ENCODE data around the gene TUBB6.
A peak's percentile ranks its signal among the peaks of the same experiment; 100 is the strongest.

TUBB6 gene

GRCh38 chr18:12288403-12288755, 19.7 kb upstream of the TUBB6 start:
- ChIA-PET CTCF (interaction anchor here (0.6 to 2.7 kb wide), 7 partner anchors 10 to 52 kb away, joined by 3 to 17 read pairs (median 5); no protein-coding TSS in a partner anchor), POLR2A (interaction anchor here (1.3 to 3.0 kb wide), 3 partner anchors 9 to 21 kb away, joined by 6 to 20 read pairs (median 10); no protein-coding TSS in a partner anchor)
- Histone ChIP-seq H3K4me1 (ENCODE audit: control insufficient read depth, insufficient read depth, low read length) (no peaks in the 10 kb centered on the region), H3K27ac (ENCODE audit: extremely low read depth, low read depth, low read length) (no peak overlapping the region), H3K36me3 (ENCODE audit: control insufficient read depth in 2 of 2, insufficient read depth in 1 of 2, low read length in 2 of 2) (no peaks in the 10 kb centered on the region), H3K9me3 (ENCODE audit: control insufficient read depth, insufficient read depth, low read depth, low read length) (no peaks in the 10 kb centered on the region), H3K4me3 (ENCODE audit: low read depth, low read length) (peak overlapping the region; percentile 33)
- TF ChIP-seq YY2 (tag by site-specific recombination; IDR thresholded peaks at IDR 0.05): no peak
- TF ChIP-seq ZNF610 (tag by site-specific recombination; IDR thresholded peaks at IDR 0.05; ENCODE audit: borderline replicate concordance): no peak
- TF ChIP-seq, protein P1, sequence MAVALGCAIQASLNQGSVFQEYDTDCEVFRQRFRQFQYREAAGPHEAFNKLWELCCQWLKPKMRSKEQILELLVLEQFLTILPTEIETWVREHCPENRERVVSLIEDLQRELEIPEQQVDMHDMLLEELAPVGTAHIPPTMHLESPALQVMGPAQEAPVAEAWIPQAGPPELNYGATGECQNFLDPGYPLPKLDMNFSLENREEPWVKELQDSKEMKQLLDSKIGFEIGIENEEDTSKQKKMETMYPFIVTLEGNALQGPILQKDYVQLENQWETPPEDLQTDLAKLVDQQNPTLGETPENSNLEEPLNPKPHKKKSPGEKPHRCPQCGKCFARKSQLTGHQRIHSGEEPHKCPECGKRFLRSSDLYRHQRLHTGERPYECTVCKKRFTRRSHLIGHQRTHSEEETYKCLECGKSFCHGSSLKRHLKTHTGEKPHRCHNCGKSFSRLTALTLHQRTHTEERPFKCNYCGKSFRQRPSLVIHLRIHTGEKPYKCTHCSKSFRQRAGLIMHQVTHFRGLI (tag by site-specific recombination; IDR thresholded peaks at IDR 0.05): no peak
- no peak for TF ChIP-seq ZNF311 (tag by site-specific recombination; IDR thresholded peaks at IDR 0.05; ENCODE audit: borderline replicate concordance)
- no peak for TF ChIP-seq TRIM28 (IDR thresholded peaks at IDR 0.05; ENCODE audit: borderline replicate concordance, low read length)
- TF ChIP-seq ZNF211 (tag by site-specific recombination; IDR thresholded peaks at IDR 0.05; ENCODE audit: low read depth): no peak
- TF ChIP-seq ZNF623 (tag by site-specific recombination; IDR thresholded peaks at IDR 0.05): no peak
- no peak for TF ChIP-seq ZNF248 (tag by site-specific recombination; IDR thresholded peaks at IDR 0.05)
- TF ChIP-seq, protein P2, sequence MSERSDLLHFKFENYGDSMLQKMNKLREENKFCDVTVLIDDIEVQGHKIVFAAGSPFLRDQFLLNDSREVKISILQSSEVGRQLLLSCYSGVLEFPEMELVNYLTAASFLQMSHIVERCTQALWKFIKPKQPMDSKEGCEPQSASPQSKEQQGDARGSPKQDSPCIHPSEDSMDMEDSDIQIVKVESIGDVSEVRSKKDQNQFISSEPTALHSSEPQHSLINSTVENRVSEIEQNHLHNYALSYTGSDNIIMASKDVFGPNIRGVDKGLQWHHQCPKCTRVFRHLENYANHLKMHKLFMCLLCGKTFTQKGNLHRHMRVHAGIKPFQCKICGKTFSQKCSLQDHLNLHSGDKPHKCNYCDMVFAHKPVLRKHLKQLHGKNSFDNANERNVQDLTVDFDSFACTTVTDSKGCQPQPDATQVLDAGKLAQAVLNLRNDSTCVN (tag by site-specific recombination; optimal IDR thresholded peaks at IDR 0.05): no peak
- no peak for TF ChIP-seq REPIN1 (tag by site-specific recombination; IDR thresholded peaks at IDR 0.05; ENCODE audit: low read depth)
- TF ChIP-seq KLF1 (tag by site-specific recombination; IDR thresholded peaks at IDR 0.05): no peak
- TF ChIP-seq ZNF140 (tag by site-specific recombination; IDR thresholded peaks at IDR 0.05): no peak
- no peak for TF ChIP-seq ZNF155 (tag by site-specific recombination; IDR thresholded peaks at IDR 0.05)
- no peak for TF ChIP-seq ZNF837 (tag by site-specific recombination; IDR thresholded peaks at IDR 0.05)
- TF ChIP-seq ZXDB (tag by site-specific recombination; IDR thresholded peaks at IDR 0.05): no peak
- TF ChIP-seq ZSCAN4 (tag by site-specific recombination; IDR thresholded peaks at IDR 0.05): no peak
- TF ChIP-seq, protein P3, sequence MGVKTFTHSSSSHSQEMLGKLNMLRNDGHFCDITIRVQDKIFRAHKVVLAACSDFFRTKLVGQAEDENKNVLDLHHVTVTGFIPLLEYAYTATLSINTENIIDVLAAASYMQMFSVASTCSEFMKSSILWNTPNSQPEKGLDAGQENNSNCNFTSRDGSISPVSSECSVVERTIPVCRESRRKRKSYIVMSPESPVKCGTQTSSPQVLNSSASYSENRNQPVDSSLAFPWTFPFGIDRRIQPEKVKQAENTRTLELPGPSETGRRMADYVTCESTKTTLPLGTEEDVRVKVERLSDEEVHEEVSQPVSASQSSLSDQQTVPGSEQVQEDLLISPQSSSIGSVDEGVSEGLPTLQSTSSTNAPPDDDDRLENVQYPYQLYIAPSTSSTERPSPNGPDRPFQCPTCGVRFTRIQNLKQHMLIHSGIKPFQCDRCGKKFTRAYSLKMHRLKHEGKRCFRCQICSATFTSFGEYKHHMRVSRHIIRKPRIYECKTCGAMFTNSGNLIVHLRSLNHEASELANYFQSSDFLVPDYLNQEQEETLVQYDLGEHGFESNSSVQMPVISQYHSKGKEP (tag by site-specific recombination; IDR thresholded peaks at IDR 0.05): no peak
- no peak for TF ChIP-seq ZEB2 (tag by site-specific recombination; IDR thresholded peaks at IDR 0.05)
- TF ChIP-seq PRDM2 (tag by site-specific recombination; IDR thresholded peaks at IDR 0.05; ENCODE audit: borderline replicate concordance): no peak
- no peak for TF ChIP-seq ZBTB8A (tag by site-specific recombination; IDR thresholded peaks at IDR 0.05)
